Retina (tissue), 1 donor: ENCODE measurements around the gene HARS1.
A peak's percentile ranks its signal among the peaks of the same experiment; 100 is the strongest.
"Not testable (repeated sequence)": the region's sequence is repeated elsewhere in the genome, so short reads cannot be mapped to it uniquely, and the experiment has no call there.

Source experiments
- DNase-seq: peaks from one replicate; pipeline ENCODE4 v3.0.0-alpha.2; 2016

The HARS1 gene, protein sequence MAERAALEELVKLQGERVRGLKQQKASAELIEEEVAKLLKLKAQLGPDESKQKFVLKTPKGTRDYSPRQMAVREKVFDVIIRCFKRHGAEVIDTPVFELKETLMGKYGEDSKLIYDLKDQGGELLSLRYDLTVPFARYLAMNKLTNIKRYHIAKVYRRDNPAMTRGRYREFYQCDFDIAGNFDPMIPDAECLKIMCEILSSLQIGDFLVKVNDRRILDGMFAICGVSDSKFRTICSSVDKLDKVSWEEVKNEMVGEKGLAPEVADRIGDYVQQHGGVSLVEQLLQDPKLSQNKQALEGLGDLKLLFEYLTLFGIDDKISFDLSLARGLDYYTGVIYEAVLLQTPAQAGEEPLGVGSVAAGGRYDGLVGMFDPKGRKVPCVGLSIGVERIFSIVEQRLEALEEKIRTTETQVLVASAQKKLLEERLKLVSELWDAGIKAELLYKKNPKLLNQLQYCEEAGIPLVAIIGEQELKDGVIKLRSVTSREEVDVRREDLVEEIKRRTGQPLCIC

DNA sequence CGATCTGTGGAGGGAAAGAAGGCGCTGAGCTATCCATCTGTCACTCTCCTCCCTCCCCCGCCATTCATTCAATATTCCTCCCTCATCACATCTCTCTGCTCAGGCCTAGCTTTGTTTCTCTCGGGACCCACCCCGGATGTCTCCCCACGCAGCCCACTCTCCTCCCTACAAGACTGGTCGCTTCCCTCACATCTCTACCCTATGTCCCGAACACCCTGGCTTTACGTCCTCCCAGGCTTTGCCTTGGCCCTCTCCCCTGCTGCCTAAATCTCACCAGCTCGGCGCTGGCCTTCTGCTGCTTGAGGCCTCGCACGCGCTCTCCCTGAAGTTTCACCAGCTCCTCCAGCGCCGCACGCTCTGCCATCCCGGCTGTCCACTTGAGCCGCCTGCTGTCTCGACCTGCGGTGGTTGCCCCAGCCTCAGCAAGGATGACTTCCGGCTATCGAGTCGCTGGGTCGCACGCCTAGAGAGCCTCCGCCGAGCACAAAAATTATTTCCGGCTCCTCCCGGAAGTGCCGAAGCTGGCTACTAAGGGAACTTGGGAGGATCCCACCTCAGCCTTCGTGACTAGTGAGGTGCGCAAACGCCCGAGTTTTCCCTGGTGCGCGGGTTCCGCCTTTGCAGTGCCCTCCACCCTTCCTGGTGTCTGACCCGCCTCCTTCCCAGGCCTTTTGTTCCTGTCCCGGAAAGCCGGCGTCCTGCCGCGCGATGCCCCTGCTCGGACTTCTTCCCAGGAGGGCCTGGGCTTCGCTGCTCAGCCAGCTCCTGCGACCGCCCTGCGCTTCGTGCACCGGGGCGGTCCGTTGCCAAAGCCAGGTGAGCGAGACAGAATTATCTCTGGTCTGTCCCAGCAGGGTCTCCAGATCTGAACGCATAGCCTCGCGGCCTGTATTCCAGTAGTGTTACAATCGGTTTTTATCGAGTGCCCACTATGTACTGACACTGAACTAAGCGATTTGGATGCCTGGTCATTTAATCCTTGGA is at the start of gene HARS1, which contains the start of gene HARS2:
Gene HARS1, minus strand, starts transcription at position 430 of the 984 bp plus-strand sequence. Its CDS starts 66 bp downstream, at position 364.
Gene HARS2, plus strand, starts transcription at position 515 of the 984 bp plus-strand sequence. Its CDS starts 194 bp downstream, at position 709.
- peak; percentile 95 for DNase-seq

DNA sequence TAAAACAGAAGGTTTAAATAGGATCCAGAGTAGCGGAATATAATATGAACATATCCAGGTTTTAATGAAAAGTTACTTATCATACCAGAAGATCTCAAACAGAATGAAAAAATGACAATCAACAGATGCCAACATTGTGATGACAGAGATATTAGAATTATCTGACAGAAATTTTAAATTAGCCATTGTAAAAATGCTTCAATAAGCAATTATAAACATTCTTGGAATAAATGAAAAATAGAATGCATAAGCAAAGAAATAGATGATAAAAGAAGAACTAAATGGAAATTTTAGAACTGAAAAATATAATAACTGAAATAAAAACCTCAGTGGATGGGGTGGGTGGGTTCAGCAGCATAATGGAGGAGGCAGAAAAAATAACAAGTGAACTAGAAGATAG is 46.3 kb upstream of the HARS1 start:
- DNase-seq: no peak

DNA sequence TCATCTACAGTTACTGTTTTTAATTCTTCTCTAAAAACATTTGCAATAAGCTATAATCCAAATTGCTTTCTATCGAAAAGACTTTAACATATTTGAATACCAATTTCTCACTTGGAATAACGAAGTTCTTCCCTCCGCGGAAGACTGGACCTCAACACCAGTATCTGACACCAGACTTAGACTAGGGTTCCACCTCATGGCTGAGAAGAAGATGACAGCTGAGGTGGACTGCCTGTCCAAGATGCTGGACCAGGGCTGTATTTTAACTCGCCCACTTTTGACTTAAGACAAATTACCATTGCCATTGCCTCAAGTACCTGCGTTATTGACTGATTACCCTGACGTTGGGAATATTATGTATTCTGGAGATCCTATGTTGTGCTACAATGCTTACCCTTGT is 43.2 kb upstream of the HARS1 start:
- no peak for DNase-seq

DNA sequence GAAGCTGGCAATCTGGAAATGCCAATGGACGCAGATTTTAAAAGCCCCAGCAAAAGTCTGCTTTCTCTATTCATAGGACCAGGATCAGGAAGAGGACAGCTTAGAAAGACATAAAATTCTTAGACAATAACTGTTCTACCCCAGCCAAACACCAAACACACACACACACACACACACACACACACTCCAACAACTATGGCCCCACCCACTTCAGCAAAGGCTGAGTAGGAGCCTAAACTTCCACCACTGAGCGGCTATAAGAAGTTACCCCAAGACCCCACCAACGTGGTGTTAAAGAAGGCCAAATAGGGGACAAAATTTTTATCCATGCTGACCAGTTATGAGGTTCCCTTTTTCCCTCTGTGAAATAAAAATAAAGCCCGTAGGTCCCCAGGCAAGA is 41.9 kb upstream of the HARS1 start:
- DNase-seq: no peak

DNA sequence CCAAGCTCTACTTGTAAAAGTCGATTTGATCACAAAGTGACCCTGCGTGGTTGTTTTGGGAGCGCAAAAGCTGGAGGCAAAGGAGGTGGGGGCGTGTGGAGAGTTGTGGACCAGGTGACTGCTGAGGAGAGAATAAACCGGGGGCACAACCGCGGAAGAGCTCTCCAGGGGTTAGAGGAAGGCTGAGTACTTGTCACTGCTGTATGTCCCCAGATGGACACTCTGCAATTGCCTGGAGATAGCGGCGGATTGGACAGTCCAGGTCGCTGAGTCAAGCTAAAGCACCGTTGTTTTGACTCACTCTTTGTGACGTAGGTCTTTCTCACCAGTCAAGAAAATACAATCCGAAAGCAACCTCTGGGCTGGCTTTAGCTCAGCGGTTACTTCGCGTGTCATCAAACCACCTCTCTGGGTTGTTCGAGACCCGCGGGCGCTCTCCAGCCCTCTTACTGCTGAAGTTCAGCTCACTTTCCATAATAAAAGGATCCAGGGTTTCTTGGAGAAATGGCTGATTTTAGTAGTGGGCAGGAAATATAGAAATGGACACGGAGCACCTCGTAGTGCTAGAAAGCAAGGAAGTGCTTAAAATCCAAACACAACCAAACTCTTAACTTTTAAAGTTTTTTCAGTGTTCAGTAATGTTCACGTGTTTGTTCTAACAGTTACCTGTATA is 34.8 kb upstream of the HARS1 start:
- peak; percentile 49 for DNase-seq

DNA sequence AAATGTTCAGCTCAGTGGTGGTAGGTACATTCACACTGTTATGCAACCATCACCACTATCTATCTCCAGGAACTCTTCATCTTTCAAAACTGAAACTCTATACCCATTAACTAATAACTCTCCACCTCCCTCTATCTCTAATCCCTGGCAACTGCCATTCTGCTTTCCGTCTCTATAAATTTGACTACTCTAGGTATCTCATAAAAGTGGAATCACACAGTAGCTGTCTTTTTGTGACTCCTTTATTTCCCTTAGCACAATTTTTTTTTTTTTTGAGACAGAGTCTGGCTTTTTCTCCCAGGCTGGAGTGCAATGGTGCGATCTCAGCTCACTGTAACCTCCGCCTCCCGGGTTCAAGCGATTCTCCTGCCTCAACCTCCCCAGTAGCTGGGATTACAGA is 30.2 kb upstream of the HARS1 start:
- not testable (repeated sequence) for DNase-seq

DNA sequence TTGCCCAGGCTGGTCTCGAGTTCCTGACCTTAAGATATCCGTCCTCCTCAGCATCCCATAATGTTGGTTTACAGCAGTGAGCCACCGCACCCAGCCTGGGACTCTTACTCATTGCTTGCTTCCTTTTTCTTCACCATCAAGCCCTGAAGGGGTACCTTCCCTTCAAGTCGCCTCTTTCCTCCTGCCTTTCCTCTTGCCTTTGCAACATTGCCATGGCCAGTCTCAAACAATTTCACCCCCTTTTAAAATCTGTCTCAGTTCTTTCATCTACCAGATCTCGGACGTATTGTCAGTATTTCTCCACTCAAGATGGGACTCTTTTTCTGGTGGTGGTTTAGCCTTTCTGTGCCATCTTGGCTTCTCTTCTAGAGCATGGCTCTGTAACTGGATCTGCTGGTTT is 29.6 kb upstream of the HARS1 start:
- DNase-seq: not testable (repeated sequence)

DNA sequence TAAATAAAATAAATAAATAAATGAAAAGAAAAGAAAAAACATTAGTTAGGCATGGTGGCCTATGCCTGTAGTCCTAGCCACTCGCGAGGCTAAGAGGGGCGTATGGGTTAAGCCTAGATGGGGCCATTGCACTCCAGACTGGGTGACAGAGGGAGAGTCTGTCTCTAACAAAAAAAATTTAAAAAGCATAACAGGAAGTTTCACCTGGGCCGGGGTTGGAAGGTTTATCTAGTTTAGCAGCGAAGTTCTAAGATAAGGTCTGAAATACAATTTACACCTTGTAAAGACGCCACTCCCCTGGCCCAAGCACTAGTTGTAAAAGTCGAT is 27.1 kb upstream of the HARS1 start:
- DNase-seq: no peak

DNA sequence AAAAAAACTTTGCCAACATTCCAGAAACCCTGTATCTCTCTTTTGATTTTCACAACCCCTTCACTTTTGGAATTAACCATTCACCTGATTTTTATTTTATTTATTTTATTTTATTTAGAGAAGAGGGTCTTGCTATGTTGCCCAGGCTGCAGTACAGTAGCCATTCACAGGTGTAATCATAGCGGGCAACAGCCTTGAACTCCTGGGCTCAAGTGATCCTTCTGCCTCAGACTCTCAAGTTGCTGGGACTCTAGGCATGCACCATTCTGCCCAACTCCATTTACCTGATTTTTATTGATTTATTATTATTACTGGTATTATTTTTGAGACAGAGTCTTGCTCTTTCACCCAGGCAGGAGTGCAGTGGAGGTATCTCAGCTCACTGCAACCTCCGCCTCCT is 25.1 kb upstream of the HARS1 start:
- not testable (repeated sequence) for DNase-seq

DNA sequence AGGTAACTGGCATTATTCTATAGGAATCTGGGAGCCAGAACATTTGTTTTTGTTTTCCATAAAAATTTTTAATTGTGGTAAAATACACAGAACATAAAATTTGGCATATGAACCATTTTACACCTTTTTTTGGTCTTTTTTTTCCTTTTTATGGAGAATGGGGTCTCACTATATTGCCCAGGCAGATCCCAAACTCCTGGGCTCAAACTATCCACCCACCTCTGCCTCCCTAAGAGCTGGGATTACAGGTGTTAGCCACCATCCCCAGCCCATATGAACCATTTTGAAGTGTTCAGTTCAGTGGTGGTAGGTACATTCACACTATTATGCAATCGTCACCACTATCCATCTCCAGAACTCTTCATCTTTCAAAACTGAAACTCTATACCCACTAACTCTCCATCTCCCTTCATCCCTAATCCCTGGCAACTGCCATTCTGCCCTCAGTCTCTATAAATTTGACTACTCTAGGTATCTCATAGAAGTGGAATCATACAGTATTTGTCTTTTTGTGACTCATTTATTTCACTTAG is 22.5 kb upstream of the HARS1 start:
- DNase-seq: no peak

DNA sequence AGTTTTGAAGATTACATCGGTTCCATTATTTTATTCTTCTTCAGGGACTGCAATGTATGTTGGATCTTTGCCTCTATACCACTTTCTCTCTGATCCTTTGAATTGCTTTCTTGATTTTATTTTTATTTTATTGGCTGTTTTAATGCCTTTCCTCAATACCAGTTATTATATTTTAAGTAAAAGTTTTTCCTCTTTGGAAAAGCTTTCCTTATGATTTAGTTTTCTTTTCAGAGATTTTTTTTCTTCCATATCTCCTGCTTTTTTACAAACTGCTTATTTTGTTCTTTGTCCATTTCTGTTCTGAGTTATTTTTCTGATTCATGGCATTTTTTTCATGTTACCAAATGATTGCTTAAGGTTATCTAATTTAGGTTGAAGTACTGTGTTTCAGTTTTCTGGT is 20.6 kb upstream of the HARS1 start:
- no peak for DNase-seq

DNA sequence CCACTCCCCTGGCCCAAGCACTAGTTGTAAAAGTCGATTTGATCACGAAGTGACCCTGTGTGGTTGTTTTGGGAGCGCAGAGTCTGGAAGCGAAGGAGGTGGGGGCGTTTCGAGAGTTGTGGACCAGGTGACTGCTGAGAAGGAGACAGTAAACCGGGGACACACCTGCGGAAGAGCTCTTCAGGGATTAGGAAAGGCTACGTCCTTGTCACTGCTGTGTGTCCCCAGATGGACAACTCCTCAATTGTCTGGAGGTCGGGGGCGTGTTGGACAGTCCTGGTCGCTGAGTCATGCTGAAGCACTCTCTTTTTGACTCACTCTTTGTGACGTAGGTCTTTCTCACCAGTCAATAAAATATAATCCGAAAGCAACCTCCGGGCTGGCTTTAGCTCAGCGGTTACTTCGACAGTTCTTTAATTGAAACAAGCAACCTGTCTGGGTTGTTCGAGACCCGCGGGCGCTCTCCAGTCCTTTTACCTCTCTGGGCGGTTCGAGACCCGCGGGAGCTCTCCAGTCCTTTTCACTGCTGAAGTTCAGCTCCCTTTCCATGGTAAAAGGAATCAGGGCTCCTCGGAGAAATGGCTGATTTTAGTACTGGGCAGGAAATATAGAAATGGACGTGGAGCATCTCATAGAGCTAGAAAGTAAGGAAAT is 19.9 kb upstream of the HARS1 start:
- peak; percentile 69 for DNase-seq

DNA sequence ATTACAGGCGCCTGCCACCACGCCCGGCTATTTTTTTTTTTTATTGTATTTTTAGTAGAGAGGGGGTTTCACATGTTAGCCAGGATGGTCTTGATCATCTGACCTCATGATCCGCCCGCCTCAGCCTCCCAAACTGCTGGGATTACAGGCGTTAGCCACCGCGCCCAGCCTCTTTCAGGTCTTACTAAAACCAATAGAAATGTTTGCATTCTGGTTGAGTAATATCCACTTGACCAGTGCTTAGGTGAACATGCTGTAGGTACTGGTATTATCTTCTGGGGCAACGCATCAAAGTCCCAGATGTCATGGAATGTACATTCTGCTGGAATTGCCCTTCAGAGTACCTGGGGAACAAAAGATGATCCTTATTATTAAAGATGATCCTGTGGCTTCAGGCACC is 17.6 kb upstream of the HARS1 start:
- not testable (repeated sequence) for DNase-seq

DNA sequence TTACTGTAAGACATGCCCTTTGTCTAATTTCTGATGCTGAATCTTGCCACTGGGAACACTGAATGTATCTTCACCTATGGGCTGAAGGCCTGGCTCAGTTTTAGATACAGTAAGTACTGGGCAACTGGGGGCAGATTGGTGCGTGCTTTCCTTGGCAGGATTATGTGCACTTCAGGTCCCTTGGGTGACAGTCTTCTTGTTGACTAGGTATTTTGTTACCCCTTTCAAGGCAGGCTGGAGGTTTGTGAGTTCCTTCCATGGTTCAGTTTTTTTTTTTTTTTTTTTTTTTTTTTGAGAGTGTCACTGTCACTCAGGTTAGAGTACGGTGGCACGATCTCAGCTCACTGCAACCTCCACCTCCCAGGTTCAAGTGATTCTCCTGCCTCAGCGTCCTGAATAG is 16.6 kb upstream of the HARS1 start:
- DNase-seq: no peak

DNA sequence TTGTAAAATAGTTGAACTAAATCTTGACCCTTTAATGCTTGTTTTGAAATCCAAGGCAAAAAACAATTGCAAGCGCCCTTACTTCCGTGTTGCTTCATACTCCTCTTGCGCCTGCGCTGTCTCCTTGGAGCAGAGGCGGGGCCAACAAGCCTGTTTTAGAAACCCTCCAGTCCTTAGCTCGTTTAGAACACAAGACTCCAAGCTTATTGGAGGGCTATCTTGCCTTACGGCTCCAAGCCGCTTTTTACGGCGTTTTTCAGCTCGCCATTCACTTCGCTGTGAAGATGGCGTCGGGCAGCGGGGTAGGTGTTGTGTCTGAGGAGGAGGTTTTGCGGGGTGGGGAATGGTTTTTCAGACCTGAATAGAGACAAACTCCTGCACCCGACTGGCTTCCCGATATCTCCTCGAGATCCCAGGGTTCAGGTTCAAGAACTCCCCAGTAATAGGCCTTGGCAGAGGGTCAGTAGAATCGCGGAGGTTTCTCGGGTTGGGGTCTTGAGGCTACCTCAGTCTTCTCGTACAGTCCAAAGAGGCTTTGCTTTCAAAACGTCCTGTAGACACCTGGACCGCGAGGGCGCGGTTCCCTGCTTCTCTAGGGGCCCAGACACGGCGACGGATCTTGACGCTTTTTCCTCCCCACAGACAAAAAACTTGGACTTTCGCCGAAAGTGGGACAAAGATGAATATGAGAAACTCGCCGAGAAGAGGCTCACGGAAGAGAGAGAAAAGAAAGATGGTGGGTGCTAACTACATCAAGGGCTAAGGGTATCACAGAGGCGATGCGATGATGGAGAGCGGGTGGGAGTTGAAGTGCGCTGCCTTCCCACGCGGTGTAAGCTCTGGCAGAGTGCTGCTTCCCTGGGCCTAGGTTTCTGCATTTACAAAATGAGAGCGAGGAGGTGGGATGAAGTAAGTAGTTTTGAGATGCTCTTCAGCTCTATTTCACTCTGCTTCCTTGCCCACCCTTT is 9.3 kb upstream of the HARS1 start, which contains the start of gene ZMAT2:
Gene ZMAT2, plus strand, starts transcription at position 271 of the 968 bp plus-strand sequence. Its CDS starts 14 bp downstream, at position 285.
- DNase-seq: peak; percentile 90

DNA sequence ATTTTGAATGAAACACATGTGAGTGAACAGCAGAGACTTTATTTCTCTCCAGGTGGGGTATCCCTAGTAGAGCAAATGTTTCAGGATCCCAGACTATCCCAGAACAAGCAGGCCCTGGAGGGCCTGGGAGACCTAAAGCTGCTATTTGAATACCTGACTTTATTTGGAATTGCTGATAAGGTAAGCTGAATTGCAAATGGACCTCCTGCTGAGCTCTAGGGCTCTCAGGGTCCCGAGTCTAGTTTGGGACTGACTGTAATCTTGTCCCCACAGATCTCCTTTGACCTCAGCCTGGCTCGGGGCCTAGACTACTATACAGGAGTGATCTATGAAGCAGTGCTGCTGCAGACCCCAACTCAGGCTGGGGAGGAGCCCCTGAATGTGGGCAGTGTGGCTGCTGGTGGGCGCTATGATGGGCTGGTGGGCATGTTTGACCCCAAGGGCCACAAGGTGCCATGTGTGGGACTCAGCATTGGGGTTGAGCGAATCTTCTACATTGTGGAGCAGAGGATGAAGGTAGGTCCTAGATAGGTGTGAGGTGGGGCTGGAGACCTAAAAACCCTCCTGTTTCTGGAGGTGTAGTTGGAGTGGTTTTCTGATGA is 5.8 kb upstream of the HARS1 start:
- no peak for DNase-seq

DNA sequence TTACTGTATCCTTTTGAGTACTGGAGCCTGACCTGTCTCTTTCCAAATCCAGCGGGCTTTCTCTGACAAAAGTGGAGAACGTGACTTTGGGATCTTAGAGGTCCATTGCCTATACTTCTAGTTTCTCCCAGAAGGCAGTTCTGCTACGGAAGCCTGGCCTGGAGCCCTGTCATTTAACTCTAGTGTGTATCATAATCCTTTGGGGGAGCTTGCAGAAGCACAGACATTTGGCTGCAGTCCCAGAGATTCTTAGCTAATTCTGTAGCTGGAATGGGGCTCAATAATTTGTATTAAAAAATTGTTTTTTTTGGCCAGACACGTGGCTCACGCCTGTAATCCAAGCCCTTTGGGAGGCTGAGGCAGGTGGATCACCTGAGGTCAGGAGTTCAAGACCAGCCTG is 3.1 kb upstream of the HARS1 start:
- DNase-seq: no peak

DNA sequence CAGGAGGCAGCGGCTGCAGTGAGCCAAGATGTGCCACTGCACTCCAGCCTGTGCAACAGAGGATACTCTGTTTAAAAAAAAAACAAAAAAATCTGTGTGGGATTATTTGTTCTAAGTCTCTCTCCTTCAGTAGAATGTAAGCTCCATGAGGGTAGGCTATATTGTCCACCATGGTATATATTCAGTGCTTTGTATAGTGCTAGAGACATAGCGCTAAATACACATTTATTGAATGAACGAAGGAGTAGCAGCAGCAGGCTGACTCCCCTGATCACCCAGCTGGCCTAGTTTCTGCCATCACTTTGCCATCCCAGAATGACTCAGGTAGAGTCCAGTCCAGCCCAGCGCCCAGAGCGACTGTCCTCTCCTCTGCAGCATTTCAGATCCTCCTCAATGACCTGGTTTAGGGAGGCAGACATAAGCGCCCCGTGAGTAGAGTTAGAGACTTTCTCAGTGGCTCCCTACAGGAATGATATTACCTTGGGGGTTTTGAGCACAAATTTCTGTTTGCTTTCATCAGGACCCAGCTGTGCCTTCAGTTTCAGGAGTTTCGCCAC is 716 bp downstream of the HARS1 start:
- no peak for DNase-seq

DNA sequence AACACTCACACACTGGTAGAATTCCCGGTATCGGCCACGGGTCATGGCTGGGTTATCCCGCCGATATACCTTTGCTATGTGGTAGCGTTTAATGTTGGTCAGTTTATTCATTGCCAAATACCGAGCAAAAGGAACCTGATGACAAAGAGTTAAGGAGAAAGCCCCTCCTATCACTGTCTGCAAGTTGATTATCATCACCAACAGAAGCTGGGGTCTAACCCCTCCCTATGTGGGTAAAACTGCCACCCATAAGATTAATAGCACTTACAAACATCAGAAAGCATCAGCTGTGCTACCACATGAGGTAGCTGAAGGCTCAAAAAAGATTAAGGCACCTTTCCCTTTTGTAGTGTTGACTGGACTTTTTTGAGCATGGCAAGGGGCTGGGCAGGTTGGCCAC is 12.2 kb downstream of the HARS1 start:
- no peak for DNase-seq

DNA sequence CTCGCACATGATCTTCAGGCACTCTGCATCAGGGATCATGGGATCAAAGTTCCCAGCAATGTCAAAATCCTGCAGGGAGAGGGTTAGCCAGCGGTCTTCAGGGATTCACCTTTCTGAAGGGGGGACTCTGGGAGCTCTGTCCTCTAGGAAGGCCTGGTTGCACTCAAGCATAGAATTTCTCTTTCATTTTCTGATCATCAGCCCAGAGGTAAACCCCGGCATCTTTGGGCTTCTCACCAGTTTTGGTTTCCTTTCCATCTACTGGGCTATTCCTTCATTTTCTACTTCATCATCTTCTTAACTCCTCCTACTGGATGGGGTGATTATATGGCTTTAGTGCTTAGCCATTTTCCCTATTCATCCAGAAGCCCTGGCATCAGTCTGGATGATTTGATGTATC is 13.2 kb downstream of the HARS1 start:
- DNase-seq: no peak
